Measurements from ENCODE around the gene NPHP1. TPM values are rescaled to one million over a fixed set of nuclear protein-coding genes. Genes with fewer than 3 reads are reported as not detected.

NPHP1 gene
- total and polyA plus RNA-seq, 2 donors (not counting 1 experiment from before 2014, with no cell fraction given), result 2.4 TPM

DNA sequence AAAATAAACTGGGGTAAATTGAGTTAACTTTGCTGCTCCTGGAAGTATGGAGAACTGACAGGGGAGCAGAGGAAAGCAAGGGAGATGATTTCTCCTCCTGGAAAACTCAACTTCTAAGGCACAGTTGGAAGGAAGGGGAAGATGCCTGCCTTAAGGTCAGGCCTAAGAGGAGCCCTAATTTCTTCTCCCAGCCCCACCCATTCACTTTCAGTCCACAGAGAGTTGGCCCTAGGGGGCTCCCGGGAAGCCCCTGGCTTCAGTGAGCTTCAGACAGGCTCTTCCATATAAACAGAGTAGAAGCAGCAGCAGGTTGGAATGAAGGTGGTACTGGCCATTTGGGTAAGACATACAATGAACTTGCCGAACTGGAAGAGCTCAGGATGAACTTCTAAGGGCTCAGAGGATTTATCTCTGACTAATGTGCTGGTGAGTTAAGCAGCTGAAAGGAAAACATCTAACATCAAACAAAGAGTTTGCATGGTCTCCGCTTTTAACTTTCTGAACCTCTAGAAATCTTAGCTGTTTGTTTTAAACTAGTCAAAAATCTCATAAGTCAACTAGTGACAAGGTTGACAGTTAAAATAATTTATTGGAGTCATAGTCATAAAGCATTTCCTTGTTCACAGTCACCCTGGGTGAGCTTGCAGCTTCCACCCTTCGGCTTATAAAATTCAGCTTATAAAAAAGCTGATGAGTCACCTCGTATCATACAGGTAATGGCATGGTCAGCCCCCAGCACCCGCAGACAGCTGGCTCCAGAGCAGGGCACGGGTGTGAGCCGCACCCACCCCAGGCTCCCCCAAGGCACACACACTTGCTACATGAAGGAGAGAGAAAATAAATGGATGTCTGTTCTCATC lies 99.0 kb downstream of the NPHP1 start:
- Mint-ChIP-seq H3K27me3 (peaks cover 61% of the 10 kb centered on the region), H3K9me3 (ENCODE audit: insufficient read depth) (no peaks in the 10 kb centered on the region), H3K27ac (no peak overlapping the region), H3K4me3 (no peak overlapping the region), H3K4me1 (no peaks in the 10 kb centered on the region)
- ChIA-PET POLR2A (no interaction called here), CTCF (no interaction called here)
- no peak overlapping the region for H2AFZ ChIP-seq (ENCODE audit: insufficient read depth, low read depth, low read length, poor library complexity, severe bottlenecking)
- peaks cover 0 to 9% (median 0%) of the 10 kb centered on the region in 3 donors for H3K9me3 ChIP-seq (ENCODE audit: control extremely low read depth in 1 of 3, control insufficient read depth in 2 of 3, insufficient read depth in 1 of 3, low read length in 2 of 3)
- H4K20me1 ChIP-seq (ENCODE audit: control insufficient read depth, insufficient read depth, low read length, poor library complexity, severe bottlenecking), result no peaks in the 10 kb centered on the region
- peaks cover 0 to 8% (median 0%) of the 10 kb centered on the region in 4 experiments for H3K27me3 ChIP-seq (replicated peaks in 1 of 4; ENCODE audit: control extremely low read depth in 1 of 4, control insufficient read depth in 3 of 4, insufficient read depth in 4 of 4, low read length in 3 of 4)
- no peak for ATAC-seq (ENCODE audit: low read depth)
- no peak overlapping the region for H3K4me3 ChIP-seq (ENCODE audit: control extremely low read depth in 1 of 5, extremely low read depth in 1 of 5, insufficient read depth in 1 of 5, low read depth in 2 of 5, low read length in 4 of 5)
- no peaks in the 10 kb centered on the region for H3K79me2 ChIP-seq (ENCODE audit: control insufficient read depth, insufficient read depth, low read length)
- H3K9ac ChIP-seq (ENCODE audit: low read length), result no peak overlapping the region
- no peak for DNase-seq
- H3K4me2 ChIP-seq (replicated peaks; ENCODE audit: low read depth, low read length, poor library complexity, severe bottlenecking), result no peak overlapping the region
- no peaks in the 10 kb centered on the region for H3K36me3 ChIP-seq (replicated peaks in 1 of 2; ENCODE audit: control extremely low read depth in 1 of 2, control insufficient read depth in 1 of 2, extremely low read depth in 1 of 2, insufficient read depth in 2 of 2, low read length in 1 of 2)
- no peak overlapping the region for H3K27ac ChIP-seq (ENCODE audit: low read length in 2 of 2)
- WGBS (ENCODE audit: insufficient coverage), result 20% methylated on average over 2 of the region's 8 CpGs
- TF ChIP-seq EZH2 (IDR thresholded peaks at IDR 0.05; ENCODE audit: borderline replicate concordance, insufficient read depth, low read depth, low read length, poor library complexity, severe bottlenecking), result no peak
- TF ChIP-seq, protein P1, sequence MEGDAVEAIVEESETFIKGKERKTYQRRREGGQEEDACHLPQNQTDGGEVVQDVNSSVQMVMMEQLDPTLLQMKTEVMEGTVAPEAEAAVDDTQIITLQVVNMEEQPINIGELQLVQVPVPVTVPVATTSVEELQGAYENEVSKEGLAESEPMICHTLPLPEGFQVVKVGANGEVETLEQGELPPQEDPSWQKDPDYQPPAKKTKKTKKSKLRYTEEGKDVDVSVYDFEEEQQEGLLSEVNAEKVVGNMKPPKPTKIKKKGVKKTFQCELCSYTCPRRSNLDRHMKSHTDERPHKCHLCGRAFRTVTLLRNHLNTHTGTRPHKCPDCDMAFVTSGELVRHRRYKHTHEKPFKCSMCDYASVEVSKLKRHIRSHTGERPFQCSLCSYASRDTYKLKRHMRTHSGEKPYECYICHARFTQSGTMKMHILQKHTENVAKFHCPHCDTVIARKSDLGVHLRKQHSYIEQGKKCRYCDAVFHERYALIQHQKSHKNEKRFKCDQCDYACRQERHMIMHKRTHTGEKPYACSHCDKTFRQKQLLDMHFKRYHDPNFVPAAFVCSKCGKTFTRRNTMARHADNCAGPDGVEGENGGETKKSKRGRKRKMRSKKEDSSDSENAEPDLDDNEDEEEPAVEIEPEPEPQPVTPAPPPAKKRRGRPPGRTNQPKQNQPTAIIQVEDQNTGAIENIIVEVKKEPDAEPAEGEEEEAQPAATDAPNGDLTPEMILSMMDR (IDR thresholded peaks at IDR 0.05), result no peak
- intact Hi-C loops (cut with micrococcal nuclease), result no loop called here
- H3K4me1 ChIP-seq (ENCODE audit: control insufficient read depth in 2 of 2, insufficient read depth in 2 of 2, low read length in 2 of 2), result no peaks in the 10 kb centered on the region

DNA sequence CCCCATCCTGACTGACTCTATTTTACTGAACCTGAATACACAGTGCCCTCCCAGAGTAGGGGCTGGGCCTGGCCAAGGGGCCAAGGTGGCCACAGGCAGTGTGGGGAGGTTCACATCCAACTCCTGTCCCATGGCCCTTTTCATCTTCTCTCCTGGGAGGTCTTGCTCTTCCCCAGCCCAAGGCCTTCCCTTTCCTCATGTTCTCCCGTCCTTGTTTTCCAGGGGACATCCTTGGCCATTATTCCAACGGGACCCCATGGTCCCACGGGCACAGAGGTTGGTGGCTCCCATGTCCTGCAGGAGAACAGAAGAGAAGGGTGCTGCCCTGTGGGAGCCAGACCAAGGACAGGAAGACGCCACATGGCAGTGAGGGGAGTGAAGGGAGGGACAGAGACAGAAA lies 99.6 kb downstream of the NPHP1 start:
- 91% methylated on average over 4 of the region's 4 CpGs for WGBS (ENCODE audit: insufficient coverage)
- Histone ChIP-seq H3K9me3 (ENCODE audit: control extremely low read depth in 1 of 3, control insufficient read depth in 2 of 3, insufficient read depth in 1 of 3, low read length in 2 of 3) (peaks cover 0 to 9% (median 0%) of the 10 kb centered on the region in 3 donors), H3K4me3 (ENCODE audit: control extremely low read depth in 1 of 5, extremely low read depth in 1 of 5, insufficient read depth in 1 of 5, low read depth in 2 of 5, low read length in 4 of 5) (no peak overlapping the region), H4K20me1 (ENCODE audit: control insufficient read depth, insufficient read depth, low read length, poor library complexity, severe bottlenecking) (no peaks in the 10 kb centered on the region), H3K79me2 (ENCODE audit: control insufficient read depth, insufficient read depth, low read length) (no peaks in the 10 kb centered on the region), H2AFZ (ENCODE audit: insufficient read depth, low read depth, low read length, poor library complexity, severe bottlenecking) (no peak overlapping the region), H3K4me2 (replicated peaks; ENCODE audit: low read depth, low read length, poor library complexity, severe bottlenecking) (no peak overlapping the region), H3K36me3 (replicated peaks in 1 of 2; ENCODE audit: control extremely low read depth in 1 of 2, control insufficient read depth in 1 of 2, extremely low read depth in 1 of 2, insufficient read depth in 2 of 2, low read length in 1 of 2) (no peaks in the 10 kb centered on the region), H3K27me3 (replicated peaks in 1 of 4; ENCODE audit: control extremely low read depth in 1 of 4, control insufficient read depth in 3 of 4, insufficient read depth in 4 of 4, low read length in 3 of 4) (peaks cover 0 to 8% (median 0%) of the 10 kb centered on the region in 4 experiments), H3K27ac (ENCODE audit: low read length in 2 of 2) (no peak overlapping the region), H3K4me1 (ENCODE audit: control insufficient read depth in 2 of 2, insufficient read depth in 2 of 2, low read length in 2 of 2) (no peaks in the 10 kb centered on the region), H3K9ac (ENCODE audit: low read length) (no peak overlapping the region)
- DNase-seq (no peak), ATAC-seq (ENCODE audit: low read depth) (no peak)
- ChIA-PET CTCF (no interaction called here), POLR2A (no interaction called here)
- Mint-ChIP-seq H3K4me3 (no peak overlapping the region), H3K9me3 (ENCODE audit: insufficient read depth) (no peaks in the 10 kb centered on the region), H3K27ac (no peak overlapping the region), H3K27me3 (peaks cover 58% of the 10 kb centered on the region), H3K4me1 (no peaks in the 10 kb centered on the region)
- TF ChIP-seq, protein P1 (IDR thresholded peaks at IDR 0.05), result no peak
- no peak for TF ChIP-seq EZH2 (IDR thresholded peaks at IDR 0.05; ENCODE audit: borderline replicate concordance, insufficient read depth, low read depth, low read length, poor library complexity, severe bottlenecking)
- intact Hi-C loops (cut with micrococcal nuclease), result no loop called here
